HepG2 (cell line): ENCODE measurements around the gene ABCA2. TPM values are rescaled to one million over a fixed set of nuclear protein-coding genes. Genes with fewer than 3 reads are reported as not detected.

ENCODE experiments used
- ETV5 ChIP-seq: IDR thresholded peaks from 2 replicates; pipeline ENCODE4 v1.6.1; 2018; ENCODE audit warnings: missing biosample characterization, missing genetic modification reagents, inconsistent platforms, borderline replicate concordance
- GATAD1 ChIP-seq: IDR thresholded peaks from 2 replicates; pipeline ENCODE4 v1.6.1; 2016; ENCODE audit warnings: missing genetic modification reagents, missing compliant biosample characterization
- MTERF4 ChIP-seq: sonication (generic); formaldehyde crosslinking; IDR thresholded peaks from 2 replicates; pipeline ENCODE4 v1.8.0; 2023; ENCODE audit warnings: mild to moderate bottlenecking, missing genetic modification reagents
- NONO ChIP-seq, 2 experiments: fragments of 450-650 bp in 1 of 2; sonication (generic) in 1 of 2; formaldehyde crosslinking in 1 of 2; IDR thresholded peaks in 1 of 2; conservative IDR thresholded peaks in 1 of 2; 2 replicates each; pipeline versions ENCODE4 v1.6.1 to v1.8.0; 2017 to 2022; ENCODE audit warnings: mild to moderate bottlenecking in 1 of 2, missing genetic modification reagents in 1 of 2, moderate library complexity in 1 of 2
- PATZ1 ChIP-seq: sonication (generic); formaldehyde crosslinking; IDR thresholded peaks from 2 replicates; pipeline ENCODE4 v1.4.0; 2020; ENCODE audit warnings: missing genetic modification reagents
- REXO4 ChIP-seq: sonication (generic); formaldehyde crosslinking; IDR thresholded peaks from 2 replicates; pipeline ENCODE4 v1.8.0; 2022; ENCODE audit warnings: missing genetic modification reagents, mild to moderate bottlenecking, borderline replicate concordance
- SNAPC2 ChIP-seq: sonication (generic); formaldehyde crosslinking; IDR thresholded peaks from 2 replicates; pipeline ENCODE4 v1.8.1; 2022; ENCODE audit warnings: mild to moderate bottlenecking, missing genetic modification reagents
- ZBTB38 ChIP-seq: sonication (generic); formaldehyde crosslinking; IDR thresholded peaks from 2 replicates; pipeline ENCODE4 v1.5.1; 2020; ENCODE audit warnings: mild to moderate bottlenecking, missing genetic modification reagents
- ZNF460 ChIP-seq: sonication (generic); formaldehyde crosslinking; IDR thresholded peaks from 2 replicates; pipeline ENCODE4 v1.5.1; 2020; ENCODE audit warnings: missing genetic modification reagents, mild to moderate bottlenecking, borderline replicate concordance
- ZNF749 ChIP-seq: sonication (generic); formaldehyde crosslinking; IDR thresholded peaks from 2 replicates; pipeline ENCODE4 v1.8.0; 2022; ENCODE audit warnings: mild to moderate bottlenecking, missing genetic modification reagents, moderate library complexity, borderline replicate concordance
- polyA plus RNA-seq, 8 experiments: library from polyadenylated mRNA; depleted of rRNA in 3 of 8; stranded (reverse) in 7 of 8; unstranded in 1 of 8; fragments of >200 nt; fragmentation: Illumina TruSeq in 4 of 8; extraction: Trizol in 4 of 8; gene quantifications; 2 replicates each; pipeline versions ENCODE4 v1.2.1 to v1.2.3, GENCODE V29; 2011 to 2016; ENCODE audit warnings: low read depth in 4 of 8, missing spikeins in 1 of 8, mixed read lengths in 1 of 8; ENCODE audit not compliant: insufficient read depth in 1 of 8
- total RNA-seq, 5 experiments: library from RNA; depleted of rRNA; stranded (reverse); fragments of >200 nt; fragmentation: Illumina TruSeq; extraction: Trizol; gene quantifications; 2 replicates each; pipeline ENCODE4 v1.2.3, GENCODE V29; 2016; ENCODE audit warnings: low read depth in 1 of 5
- TF ChIP-seq, protein P1 (sequence below): sonication (generic); formaldehyde crosslinking; IDR thresholded peaks from 2 replicates; pipeline ENCODE4 v1.5.1; 2020; ENCODE audit warnings: mild to moderate bottlenecking, missing genetic modification reagents, moderate library complexity

ABCA2 gene
- total and polyA plus RNA-seq, 2 of the 13 experiments (the other 11 are each of a cell fraction or from before 2014, with no cell fraction given): 2.9 to 19.2 TPM

DNA sequence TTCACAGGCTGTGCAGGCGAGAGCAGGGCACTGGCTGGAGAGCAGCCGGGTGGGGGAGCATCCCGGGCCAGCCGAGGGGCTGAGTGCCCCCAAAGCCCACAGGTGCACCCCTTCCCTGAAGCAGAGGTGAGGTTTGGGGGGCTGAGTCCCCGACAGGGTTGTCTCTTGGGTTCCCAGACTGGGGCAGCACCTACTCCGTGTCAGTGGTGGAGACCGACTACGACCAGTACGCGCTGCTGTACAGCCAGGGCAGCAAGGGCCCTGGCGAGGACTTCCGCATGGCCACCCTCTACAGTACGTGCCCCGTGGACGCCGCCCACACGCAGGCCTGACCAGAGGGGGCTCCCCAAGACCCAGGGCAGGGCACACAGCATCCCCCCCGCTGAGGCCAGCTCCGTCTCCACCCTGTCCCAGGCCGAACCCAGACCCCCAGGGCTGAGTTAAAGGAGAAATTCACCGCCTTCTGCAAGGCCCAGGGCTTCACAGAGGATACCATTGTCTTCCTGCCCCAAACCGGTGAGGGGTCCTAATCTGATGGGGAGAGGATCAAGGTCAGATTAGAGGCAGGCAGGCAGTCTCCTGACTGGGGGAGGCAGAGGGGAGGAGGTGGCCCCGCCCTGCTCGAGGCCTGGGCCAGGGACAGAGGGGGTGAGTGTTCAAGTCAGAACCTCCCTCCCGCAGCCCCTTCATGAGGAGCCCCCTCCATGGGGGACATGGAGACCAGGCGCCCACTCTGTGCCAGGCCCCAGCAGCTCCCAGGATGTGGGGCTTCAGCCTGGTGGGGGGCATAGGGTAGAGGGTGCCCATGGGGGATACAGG lies 48.1 kb downstream of the ABCA2 start (continued):
- TF ChIP-seq, protein P1, sequence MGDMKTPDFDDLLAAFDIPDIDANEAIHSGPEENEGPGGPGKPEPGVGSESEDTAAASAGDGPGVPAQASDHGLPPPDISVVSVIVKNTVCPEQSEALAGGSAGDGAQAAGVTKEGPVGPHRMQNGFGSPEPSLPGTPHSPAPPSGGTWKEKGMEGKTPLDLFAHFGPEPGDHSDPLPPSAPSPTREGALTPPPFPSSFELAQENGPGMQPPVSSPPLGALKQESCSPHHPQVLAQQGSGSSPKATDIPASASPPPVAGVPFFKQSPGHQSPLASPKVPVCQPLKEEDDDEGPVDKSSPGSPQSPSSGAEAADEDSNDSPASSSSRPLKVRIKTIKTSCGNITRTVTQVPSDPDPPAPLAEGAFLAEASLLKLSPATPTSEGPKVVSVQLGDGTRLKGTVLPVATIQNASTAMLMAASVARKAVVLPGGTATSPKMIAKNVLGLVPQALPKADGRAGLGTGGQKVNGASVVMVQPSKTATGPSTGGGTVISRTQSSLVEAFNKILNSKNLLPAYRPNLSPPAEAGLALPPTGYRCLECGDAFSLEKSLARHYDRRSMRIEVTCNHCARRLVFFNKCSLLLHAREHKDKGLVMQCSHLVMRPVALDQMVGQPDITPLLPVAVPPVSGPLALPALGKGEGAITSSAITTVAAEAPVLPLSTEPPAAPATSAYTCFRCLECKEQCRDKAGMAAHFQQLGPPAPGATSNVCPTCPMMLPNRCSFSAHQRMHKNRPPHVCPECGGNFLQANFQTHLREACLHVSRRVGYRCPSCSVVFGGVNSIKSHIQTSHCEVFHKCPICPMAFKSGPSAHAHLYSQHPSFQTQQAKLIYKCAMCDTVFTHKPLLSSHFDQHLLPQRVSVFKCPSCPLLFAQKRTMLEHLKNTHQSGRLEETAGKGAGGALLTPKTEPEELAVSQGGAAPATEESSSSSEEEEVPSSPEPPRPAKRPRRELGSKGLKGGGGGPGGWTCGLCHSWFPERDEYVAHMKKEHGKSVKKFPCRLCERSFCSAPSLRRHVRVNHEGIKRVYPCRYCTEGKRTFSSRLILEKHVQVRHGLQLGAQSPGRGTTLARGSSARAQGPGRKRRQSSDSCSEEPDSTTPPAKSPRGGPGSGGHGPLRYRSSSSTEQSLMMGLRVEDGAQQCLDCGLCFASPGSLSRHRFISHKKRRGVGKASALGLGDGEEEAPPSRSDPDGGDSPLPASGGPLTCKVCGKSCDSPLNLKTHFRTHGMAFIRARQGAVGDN (CRISPR knock-in tag): peak; percentile 41
- TF ChIP-seq NONO (IDR thresholded peaks at IDR 0.05) (no peak), NONO (CRISPR knock-in tag; conservative IDR thresholded peaks at IDR 0.05) (no peak), ZBTB38 (CRISPR knock-in tag) (0 out of 2 replicates have a peak, but pooled peaks have one; percentile 41), REXO4 (CRISPR knock-in tag) (no peak), GATAD1 (CRISPR knock-in tag) (no peak), ETV5 (CRISPR knock-in tag) (no peak; the same call in 1 of the 2 replicates), MTERF4 (CRISPR knock-in tag) (no peak), ZNF749 (no peak), ZNF460 (CRISPR knock-in tag) (no peak), SNAPC2 (CRISPR knock-in tag) (no peak), PATZ1 (CRISPR knock-in tag) (peak; percentile 83)
